Testis (tissue), 2 donors: Measurements from ENCODE around the gene FRMD4B.

Experiments used
- POLR2A ChIP-seq: fragments of 450-650 bp; IDR thresholded peaks from one replicate; pipeline ENCODE4 v1.6.1; 2017; ENCODE audit warnings: antibody characterized with exemption, mild to moderate bottlenecking, moderate library complexity
- TF ChIP-seq, protein P1 (sequence below), 3 experiments: fragments of 450-650 bp in 2 of 3; fragments of 200-600 bp in 1 of 3; sonication (generic) in 1 of 3; IDR thresholded peaks; one replicate each; pipeline ENCODE4 v1.5.1; 2016 to 2019; ENCODE audit warnings: antibody characterized with exemption in 3 of 3, mild to moderate bottlenecking in 2 of 3, moderate library complexity in 1 of 3

DNA sequence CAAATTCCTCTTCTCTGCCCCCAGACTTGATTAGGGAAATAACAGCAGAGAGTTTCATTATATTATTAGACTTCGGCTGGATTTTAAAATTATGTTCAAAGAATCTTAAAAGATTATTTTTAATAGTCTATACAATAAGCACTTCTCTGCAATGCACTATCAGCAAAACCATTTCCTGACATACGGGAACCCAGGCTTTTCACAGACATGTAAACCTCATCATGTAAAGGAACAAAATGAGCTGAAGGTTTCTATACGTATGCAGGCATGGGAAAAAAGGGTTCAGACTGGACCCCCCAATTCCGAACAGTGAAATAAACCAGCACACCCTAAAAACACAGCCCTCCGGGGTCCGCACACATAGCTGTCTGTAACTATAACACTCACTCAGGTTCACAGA is 185.9 kb downstream of the FRMD4B start:
- TF ChIP-seq, protein P1, sequence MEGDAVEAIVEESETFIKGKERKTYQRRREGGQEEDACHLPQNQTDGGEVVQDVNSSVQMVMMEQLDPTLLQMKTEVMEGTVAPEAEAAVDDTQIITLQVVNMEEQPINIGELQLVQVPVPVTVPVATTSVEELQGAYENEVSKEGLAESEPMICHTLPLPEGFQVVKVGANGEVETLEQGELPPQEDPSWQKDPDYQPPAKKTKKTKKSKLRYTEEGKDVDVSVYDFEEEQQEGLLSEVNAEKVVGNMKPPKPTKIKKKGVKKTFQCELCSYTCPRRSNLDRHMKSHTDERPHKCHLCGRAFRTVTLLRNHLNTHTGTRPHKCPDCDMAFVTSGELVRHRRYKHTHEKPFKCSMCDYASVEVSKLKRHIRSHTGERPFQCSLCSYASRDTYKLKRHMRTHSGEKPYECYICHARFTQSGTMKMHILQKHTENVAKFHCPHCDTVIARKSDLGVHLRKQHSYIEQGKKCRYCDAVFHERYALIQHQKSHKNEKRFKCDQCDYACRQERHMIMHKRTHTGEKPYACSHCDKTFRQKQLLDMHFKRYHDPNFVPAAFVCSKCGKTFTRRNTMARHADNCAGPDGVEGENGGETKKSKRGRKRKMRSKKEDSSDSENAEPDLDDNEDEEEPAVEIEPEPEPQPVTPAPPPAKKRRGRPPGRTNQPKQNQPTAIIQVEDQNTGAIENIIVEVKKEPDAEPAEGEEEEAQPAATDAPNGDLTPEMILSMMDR (IDR thresholded peaks at IDR 0.05) = no peak
- TF ChIP-seq POLR2A = no peak
